GM06990 (cell line): ENCODE data around the gene HDC.

ENCODE experiments used
- DNase-seq: peaks from one replicate; pipeline ENCODE4 v3.0.0-alpha.2; 2011; ENCODE audit not compliant: insufficient read length; ENCODE audit errors: extremely low read depth
- H3K27me3 ChIP-seq: replicated peaks from 2 replicates; pipeline ENCODE4 v1.6.0; 2011; ENCODE audit warnings: low read length; ENCODE audit not compliant: control insufficient read depth, insufficient read depth
- H3K36me3 ChIP-seq: 2 replicates; pipeline ENCODE4 v1.5.1; 2011; ENCODE audit warnings: low read length; ENCODE audit not compliant: control insufficient read depth, insufficient read depth
- H3K4me3 ChIP-seq: replicated peaks from 2 replicates; pipeline ENCODE4 v1.5.1; 2011; ENCODE audit warnings: low read depth, mild to moderate bottlenecking, control low read depth, low read length
- TF ChIP-seq, protein P1 (sequence below): IDR thresholded peaks from 2 replicates; pipeline ENCODE4 v1.5.1; 2011; ENCODE audit warnings: low read length, control low read depth, mild to moderate bottlenecking, inconsistent platforms; ENCODE audit not compliant: insufficient read depth, poor library complexity, severe bottlenecking

The HDC gene

DNA sequence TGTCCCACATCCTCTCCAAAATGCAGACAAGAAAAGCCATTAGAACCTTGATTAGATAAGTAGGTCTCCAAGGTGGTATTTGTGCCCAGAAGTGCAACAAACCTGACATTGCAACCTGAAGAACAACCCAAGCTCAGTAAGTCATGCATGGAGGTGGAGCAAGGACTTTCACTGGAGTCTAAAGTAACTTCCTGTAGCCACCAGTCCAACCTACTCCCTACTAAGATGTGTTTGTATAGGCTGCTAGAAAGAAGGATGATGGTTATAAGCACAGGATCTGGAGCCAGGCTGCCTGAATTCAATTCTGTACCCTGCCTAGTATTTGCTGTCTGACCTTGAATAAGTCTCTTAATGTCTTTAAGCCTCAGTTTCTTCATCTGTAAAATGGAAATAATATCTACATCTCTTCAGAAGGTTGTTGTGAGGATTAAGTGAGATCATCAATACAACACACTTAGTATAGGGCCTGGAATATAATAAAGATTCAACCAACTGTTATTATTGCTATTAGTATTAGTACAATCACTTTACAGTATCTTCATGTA, 32.3 kb downstream of the HDC start:
- H3K36me3 ChIP-seq: no peaks in the 10 kb centered on the region
- TF ChIP-seq, protein P1, sequence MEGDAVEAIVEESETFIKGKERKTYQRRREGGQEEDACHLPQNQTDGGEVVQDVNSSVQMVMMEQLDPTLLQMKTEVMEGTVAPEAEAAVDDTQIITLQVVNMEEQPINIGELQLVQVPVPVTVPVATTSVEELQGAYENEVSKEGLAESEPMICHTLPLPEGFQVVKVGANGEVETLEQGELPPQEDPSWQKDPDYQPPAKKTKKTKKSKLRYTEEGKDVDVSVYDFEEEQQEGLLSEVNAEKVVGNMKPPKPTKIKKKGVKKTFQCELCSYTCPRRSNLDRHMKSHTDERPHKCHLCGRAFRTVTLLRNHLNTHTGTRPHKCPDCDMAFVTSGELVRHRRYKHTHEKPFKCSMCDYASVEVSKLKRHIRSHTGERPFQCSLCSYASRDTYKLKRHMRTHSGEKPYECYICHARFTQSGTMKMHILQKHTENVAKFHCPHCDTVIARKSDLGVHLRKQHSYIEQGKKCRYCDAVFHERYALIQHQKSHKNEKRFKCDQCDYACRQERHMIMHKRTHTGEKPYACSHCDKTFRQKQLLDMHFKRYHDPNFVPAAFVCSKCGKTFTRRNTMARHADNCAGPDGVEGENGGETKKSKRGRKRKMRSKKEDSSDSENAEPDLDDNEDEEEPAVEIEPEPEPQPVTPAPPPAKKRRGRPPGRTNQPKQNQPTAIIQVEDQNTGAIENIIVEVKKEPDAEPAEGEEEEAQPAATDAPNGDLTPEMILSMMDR: no peak
- H3K27me3 ChIP-seq: no peaks in the 10 kb centered on the region
- no peak overlapping the region for H3K4me3 ChIP-seq
- DNase-seq: no peak

DNA sequence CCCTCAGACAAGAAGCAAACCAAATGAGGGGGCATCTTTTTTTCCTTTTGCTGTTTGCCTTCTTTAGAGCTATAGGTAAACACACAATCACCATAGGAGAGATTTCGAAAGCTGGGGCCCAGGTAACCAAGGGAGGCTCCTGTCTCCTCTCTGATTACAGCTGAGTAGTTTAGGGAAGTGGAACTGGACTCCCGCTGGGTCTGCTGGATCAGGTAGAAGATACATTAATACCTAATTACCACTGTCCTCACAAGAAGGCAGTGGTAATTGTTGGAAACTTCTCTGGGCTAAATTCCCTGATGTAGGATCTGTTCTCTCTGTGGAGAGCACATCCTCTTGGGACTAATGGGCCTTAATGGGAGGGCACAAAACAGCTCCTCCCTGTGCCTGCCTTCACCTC, 32.7 kb downstream of the HDC start:
- no peaks in the 10 kb centered on the region for H3K36me3 ChIP-seq
- no peak for DNase-seq
- H3K4me3 ChIP-seq: no peak overlapping the region
- TF ChIP-seq, protein P1: no peak
- no peaks in the 10 kb centered on the region for H3K27me3 ChIP-seq

DNA sequence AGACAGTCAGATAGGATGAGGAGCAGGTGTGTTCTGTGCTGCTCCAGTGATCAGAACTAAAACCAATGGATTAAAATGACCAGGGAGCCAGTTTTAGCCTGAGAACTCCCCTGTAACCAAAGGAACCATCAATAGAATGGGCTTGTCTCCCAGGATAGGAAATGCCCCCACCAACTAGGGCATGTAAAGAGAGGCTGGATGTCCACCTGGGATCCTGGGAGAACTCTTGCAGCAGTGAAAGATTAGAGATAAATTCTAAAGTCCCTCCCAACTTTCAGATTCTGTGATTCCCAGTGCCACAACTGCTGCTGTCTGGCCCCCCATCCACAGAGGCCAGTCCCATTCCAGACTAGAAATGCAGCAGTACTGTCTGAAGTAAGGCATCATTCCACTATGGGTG, 33.8 kb downstream of the HDC start:
- DNase-seq: no peak
- no peak overlapping the region for H3K4me3 ChIP-seq
- no peaks in the 10 kb centered on the region for H3K27me3 ChIP-seq
- H3K36me3 ChIP-seq: no peaks in the 10 kb centered on the region
- TF ChIP-seq, protein P1: no peak

DNA sequence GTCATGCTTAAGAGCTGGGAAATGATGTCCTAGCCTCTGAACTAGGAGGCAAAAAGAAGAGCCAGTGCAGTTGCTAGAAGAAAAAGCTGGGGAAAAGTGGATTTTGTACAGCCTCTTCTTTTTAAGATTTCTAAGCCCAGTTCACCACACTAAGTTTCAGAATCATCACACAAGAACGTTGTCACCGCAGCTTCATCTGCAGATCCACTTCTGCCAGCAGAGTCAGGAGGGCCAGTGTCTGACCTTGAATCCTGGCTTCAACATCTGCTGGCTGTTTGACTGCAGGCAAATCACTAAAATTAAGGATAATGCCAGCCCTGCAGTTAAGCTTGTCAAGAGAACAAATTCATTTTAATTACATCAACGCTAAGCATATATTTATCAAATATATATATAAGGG, 36.2 kb downstream of the HDC start:
- TF ChIP-seq, protein P1: no peak
- no peak for DNase-seq

DNA sequence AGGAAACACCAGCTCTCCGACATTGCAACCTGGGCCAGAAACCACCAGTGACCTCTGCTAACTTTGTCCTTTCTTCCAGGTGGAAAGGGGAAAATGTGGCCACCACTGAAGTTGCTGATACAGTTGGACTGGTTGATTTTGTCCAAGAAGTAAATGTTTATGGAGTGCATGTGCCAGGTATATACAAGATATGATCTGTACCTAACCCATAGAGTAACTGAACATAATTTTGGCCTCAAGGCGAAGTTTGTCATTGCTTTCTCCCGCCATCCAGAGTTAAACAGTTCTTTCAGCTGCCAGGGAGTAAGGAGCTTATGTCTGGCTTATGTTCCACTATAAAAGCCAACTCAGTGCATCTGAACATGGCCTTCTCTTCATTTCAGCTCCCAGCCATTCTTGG, 36.7 kb downstream of the HDC start:
- Histone ChIP-seq H3K36me3 (no peaks in the 10 kb centered on the region), H3K27me3 (no peaks in the 10 kb centered on the region), H3K4me3 (no peak overlapping the region)
- DNase-seq: no peak
- TF ChIP-seq, protein P1: no peak

More for the DNA sequence above, 36.2 kb downstream of the HDC start:
- Histone ChIP-seq H3K27me3 (no peaks in the 10 kb centered on the region), H3K36me3 (no peaks in the 10 kb centered on the region), H3K4me3 (no peak overlapping the region)

DNA sequence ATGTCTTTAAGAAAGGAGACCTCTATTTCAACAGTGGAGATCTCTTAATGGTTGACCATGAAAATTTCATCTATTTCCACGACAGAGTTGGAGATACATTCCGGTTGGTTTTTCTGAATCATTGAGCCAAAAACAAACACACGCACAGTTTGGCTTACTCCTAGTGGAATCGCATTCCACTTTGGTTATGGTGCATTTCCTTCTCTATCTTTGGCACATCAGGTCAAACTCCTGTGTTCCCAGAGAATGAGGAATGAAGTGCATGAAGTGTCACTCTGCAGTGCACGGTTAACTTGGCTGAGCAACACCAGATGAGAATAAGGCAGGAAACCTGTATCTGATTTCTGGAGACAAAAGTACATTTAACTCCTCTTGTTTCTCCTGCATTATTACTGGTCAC, 38.5 kb downstream of the HDC start:
- Histone ChIP-seq H3K4me3 (no peak overlapping the region), H3K27me3 (no peaks in the 10 kb centered on the region), H3K36me3 (no peaks in the 10 kb centered on the region)
- TF ChIP-seq, protein P1: no peak
- DNase-seq: no peak
